Upper lobe of right lung (tissue), 1 donor: ENCODE measurements around the gene PDLIM1. TPM values are rescaled to one million over a fixed set of nuclear protein-coding genes. Genes with fewer than 3 reads are reported as not detected.

Experiments
- ATAC-seq: fragments of 200-7000 bp; cut with Tn5 transposase; one replicate; pipeline ENCODE4 v1.9.1; 2020; ENCODE audit warnings: mild to moderate bottlenecking, moderate library complexity
- DNase-seq: peaks from one replicate; pipeline ENCODE4 v3.0.0-alpha.2; 2020
- H3K27ac ChIP-seq: fragments of 200-600 bp; one replicate; pipeline ENCODE4 v1.8.0; 2022
- H3K27me3 ChIP-seq: fragments of 200-600 bp; one replicate; pipeline ENCODE4 v1.8.0; 2022; ENCODE audit warnings: mild to moderate bottlenecking
- H3K36me3 ChIP-seq: fragments of 200-600 bp; one replicate; pipeline ENCODE4 v1.8.0; 2022
- H3K4me1 ChIP-seq: fragments of 200-600 bp; one replicate; pipeline ENCODE4 v1.8.0; 2022
- H3K4me3 ChIP-seq: fragments of 200-600 bp; one replicate; pipeline ENCODE4 v1.8.0; 2022; ENCODE audit warnings: mild to moderate bottlenecking
- H3K9me3 ChIP-seq: fragments of 200-600 bp; one replicate; pipeline ENCODE4 v1.8.0; 2022
- CTCF ChIP-seq: fragments of 200-600 bp; IDR thresholded peaks from one replicate; pipeline ENCODE4 v1.8.0; 2022; ENCODE audit warnings: antibody characterized with exemption
- intact Hi-C: fragments of 100-400 bp; cut with DNase I; formaldehyde crosslinking; loops from one replicate; pipeline ENCODE4 v1.11.0; 2022
- total RNA-seq: library from RNA; stranded (reverse); fragmentation: NEBNext Ultra II Directional; extraction: Animal tissue kit (Norgen Biotek cat#: 25700); gene quantifications from one replicate; pipeline ENCODE4 v1.2.1, GENCODE V29; 2021
- donor health status: DM: no; HTN: yes; CAD: no; lungs with severe emphysema.

The PDLIM1 gene
- total RNA-seq, 1 donor from 2014 or later = 190 TPM

DNA sequence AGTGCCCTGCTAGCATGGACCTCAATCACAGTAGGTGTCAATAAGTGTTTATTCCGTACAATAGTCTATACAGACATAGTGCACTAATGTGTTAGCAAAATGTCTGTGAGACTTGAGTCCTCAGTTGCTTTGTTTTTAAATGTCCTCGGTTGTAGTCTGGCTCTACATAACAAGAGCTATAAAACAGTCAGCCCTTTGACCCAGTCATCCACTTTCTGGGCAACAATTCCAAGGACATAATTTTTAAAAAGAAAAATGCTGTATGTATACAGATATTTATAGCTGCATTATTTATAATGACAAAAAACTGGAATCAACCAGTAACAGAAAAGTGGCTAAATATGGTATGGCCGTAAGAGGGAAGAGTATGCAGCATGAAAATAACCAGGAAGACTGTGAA lies 2.8 kb upstream of the PDLIM1 start:
- TF ChIP-seq CTCF = no peak
- DNase-seq (no peak), ATAC-seq (no peak)
- intact Hi-C loops = no loop called here
- no peaks in the 10 kb centered on the region for H3K36me3 ChIP-seq
- no peak overlapping the region for H3K4me3 ChIP-seq
- no peak overlapping the region for H3K27ac ChIP-seq
- H3K4me1 ChIP-seq = peaks cover 17% of the 10 kb centered on the region
- H3K9me3 ChIP-seq = no peaks in the 10 kb centered on the region
- no peaks in the 10 kb centered on the region for H3K27me3 ChIP-seq

DNA sequence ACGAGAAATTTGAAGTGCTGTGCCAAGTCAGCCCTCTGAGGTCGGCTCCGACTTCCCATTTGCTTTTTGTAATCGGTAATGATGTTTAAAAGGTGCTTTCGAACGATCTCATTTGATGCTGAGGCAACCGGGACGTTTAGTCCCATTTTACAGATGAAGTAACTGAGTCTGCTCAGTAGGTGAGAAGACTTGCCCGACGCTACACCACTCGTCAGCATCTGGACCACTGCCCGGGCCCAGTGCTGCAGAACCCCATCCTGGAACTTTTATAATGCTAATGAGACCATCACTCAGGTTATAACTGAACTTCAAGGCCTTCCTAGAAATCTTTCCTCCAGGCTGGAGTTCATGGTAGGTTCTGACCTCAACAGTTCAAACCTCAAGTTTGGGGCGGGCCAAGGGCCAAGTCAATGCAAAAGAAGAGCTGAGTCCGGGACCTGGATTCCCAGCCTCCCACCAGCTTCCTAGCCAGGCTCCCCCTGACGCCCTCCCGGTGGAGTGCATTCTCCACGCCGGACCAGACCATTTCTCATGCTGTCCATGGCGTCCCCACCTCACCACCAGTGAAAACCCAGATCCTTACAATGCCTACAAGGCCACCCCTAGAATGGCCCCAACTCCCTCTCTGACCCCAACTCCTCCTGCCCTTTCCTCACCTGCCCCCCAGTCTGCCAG lies 699 bp upstream of the PDLIM1 start:
- no peak for TF ChIP-seq CTCF
- Histone ChIP-seq H3K27me3 (no peaks in the 10 kb centered on the region), H3K36me3 (no peaks in the 10 kb centered on the region), H3K9me3 (no peaks in the 10 kb centered on the region), H3K4me3 (peak overlapping the region; percentile 78), H3K27ac (peak overlapping the region; percentile 88), H3K4me1 (peaks cover 39% of the 10 kb centered on the region)
- ATAC-seq (no peak), DNase-seq (no peak)
- intact Hi-C loops = no loop called here

DNA sequence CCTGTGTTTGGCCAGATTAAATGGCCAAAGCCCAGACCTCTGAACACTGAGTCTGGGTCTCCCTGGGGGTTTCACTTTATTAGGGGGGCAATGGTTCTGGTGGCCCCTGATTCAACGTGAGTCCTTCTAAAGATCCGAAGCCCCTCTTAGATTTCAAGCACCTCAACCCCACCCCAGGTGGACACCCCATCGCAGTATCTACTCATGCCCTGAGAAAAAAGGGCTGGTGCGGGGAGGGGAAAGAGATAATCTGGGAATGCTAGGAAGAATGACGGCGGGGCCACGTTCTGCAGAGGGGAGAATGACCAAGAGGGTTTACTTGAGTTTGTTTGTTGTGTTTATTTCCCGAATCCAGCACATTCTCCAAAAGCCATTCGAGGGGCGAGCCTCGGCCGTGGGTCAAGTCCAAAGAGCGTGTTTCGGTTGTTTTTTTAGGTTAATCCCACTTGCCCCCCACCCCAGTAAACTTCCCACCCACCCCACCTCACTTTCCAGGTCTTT lies 832 bp downstream of the PDLIM1 start:
- intact Hi-C loops = no loop called here
- Histone ChIP-seq H3K27me3 (no peaks in the 10 kb centered on the region), H3K9me3 (no peaks in the 10 kb centered on the region), H3K27ac (peak overlapping the region; percentile 88), H3K36me3 (no peaks in the 10 kb centered on the region), H3K4me1 (peaks cover 41% of the 10 kb centered on the region), H3K4me3 (peak overlapping the region; percentile 78)
- no peak for ATAC-seq
- DNase-seq = no peak
- TF ChIP-seq CTCF = no peak

DNA sequence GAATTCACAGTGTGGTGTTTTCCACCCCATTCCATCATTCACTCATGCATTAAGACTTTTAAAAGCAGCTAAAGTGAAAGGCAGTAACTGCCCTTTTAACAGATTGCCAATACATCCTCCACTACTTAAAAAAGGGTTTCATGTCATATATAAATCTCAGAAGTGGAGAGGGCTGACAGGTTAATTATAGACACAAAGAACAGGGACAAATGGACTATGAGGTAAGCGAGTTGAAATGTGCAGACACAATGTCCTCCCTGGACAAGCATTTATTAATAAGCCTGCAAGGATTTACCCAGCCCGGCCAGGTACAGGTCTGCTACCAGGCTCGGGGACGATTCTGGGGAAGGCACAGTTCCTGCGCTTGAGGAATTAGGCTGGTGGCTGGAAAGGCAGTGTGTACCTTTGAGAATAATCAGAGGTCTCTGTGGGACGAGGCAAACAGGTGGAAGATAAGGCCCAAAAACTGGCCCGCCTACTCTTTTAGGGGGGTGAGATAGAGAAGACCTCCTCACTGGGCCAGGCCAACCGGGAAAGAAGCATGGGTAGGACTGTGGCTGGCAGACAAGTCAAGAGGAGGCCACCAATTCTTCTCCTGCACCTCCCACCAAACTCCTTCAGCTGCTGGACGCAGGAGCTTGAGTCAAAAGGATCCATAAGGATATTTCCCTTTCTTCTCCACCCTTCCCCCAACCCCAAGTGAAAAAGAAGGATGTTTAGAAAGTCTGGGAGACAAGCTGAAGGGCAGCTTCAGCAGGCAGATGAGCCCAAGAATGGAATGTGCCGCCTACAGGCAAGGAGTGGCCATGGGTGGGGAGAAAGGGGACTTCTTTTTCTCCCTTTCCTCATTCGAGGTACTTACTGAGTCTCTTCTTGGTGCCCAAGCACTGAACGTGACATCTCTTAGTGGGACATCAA lies 1.5 kb downstream of the PDLIM1 start:
- TF ChIP-seq CTCF = peak; percentile 30
- Histone ChIP-seq H3K4me3 (peak overlapping the region; percentile 78), H3K36me3 (no peaks in the 10 kb centered on the region), H3K9me3 (no peaks in the 10 kb centered on the region), H3K4me1 (peaks cover 36% of the 10 kb centered on the region), H3K27me3 (no peaks in the 10 kb centered on the region), H3K27ac (peak overlapping the region; percentile 88)
- ATAC-seq (peak; percentile 22), DNase-seq (no peak)
- intact Hi-C loops = no loop called here

DNA sequence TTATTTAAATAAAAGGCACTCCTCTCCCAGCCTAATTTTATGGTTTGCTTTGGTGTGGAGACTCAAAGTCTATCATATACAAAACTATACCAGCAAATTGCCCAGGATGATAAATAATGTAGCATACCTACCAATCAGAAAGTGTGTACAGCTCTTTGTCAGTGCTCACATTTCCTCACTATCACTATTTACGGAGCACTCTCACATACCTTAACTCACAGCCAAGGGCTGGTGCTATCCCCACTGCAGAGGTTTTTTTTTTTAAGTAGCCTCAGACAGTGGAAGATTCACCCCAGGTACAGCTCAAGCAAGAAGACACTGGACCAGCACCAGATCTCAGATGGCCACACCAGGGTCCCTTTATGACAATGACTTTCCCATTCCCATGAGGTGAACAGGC lies 2.5 kb downstream of the PDLIM1 start:
- Histone ChIP-seq H3K27me3 (no peaks in the 10 kb centered on the region), H3K9me3 (no peaks in the 10 kb centered on the region), H3K4me3 (peak overlapping the region; percentile 78), H3K27ac (peak overlapping the region; percentile 88), H3K4me1 (peaks cover 36% of the 10 kb centered on the region), H3K36me3 (no peaks in the 10 kb centered on the region)
- intact Hi-C loops = no loop called here
- DNase-seq (no peak), ATAC-seq (no peak)
- TF ChIP-seq CTCF = no peak
